Measurements from ENCODE around the gene DENND6B. TPM values are rescaled to one million over a fixed set of nuclear protein-coding genes. Genes with fewer than 3 reads are reported as not detected.
A peak's percentile ranks its signal among the peaks of the same experiment; 100 is the strongest.
"Not testable (repeated sequence)": the region's sequence is repeated elsewhere in the genome, so short reads cannot be mapped to it uniquely, and the experiment has no call there.

DENND6B gene
- total RNA-seq: 0.65 and 1.8 TPM in 2 replicates

GRCh38 chr22:50326956-50327710 is at the start of gene DENND6B:
Gene DENND6B (minus strand): TSS chr22:50327012. CDS start chr22:50326988, 24 bp downstream.
- DNase-seq (ENCODE audit: low read depth in 2 of 2): peak; percentile 80 to 87

DNA sequence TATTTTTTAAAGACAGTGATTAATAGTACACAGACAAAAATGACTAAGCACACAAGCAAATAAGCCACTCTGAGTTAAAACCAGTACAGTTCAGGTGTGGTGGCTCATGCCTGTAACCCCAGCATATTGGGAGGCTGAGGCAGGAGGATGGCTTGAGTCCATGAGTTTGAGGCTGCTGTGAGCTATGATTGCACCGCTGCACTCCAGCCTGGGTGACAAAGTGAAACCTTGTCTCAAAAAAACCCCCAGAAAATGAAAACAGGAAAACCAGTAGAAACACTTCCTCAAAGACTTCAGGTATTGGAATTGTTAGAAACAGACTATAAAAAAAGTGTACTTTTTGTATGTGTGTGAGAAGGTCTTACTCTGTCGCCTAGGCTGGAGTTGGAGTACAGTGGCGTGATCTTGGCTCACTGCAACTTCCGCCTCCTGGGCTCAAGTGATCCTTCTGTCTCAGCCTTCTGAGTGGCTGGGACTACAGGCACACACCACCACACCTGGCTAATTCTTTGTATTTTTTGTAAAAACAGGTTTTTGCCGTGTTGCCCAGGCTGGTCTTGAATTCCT is 49.4 kb upstream of the DENND6B start:
- DNase-seq (ENCODE audit: low read depth in 2 of 2): no peak

GRCh38 chr22:50371101-50371648 is 44.4 kb upstream of the DENND6B start:
- DNase-seq (ENCODE audit: low read depth in 2 of 2): no peak

DNA sequence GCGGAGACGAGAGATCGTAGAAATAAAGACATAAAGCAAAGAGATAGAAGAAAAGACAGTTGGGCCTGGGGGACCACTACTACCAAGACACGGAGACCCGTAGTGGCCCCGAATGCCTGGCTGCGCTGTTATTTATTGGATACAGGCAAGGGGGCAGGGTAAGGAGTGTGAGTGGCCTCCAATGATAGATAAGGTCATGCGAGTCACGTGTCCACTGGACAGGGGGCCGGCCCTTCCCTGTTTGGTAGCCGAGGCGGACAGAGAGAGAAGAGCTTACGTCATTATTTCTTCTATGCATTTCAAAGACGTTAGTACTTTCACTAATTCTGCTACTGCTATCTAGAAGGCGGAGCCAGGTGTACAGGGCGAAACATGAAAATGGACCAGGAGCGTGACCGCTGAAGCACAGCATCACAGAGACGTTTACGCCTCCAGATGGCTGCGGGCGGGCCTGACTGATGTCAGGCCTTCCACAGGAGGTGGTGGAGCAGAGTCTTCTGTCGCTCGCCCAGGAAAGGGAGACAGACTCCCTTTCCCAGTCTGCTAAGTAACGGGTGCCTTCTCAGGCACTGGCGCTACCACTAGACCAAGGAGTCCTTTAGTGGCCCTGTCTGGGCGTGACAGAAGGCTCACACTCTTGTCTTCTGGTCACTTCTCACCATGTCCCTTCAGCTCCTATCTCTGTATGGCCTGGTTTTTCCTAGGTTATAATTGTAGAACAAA is 41.1 kb upstream of the DENND6B start:
- no peak for DNase-seq (ENCODE audit: low read depth in 2 of 2)

- DNase-seq (ENCODE audit: low read depth in 2 of 2): not testable (repeated sequence)
These were observed 37.0 kb upstream of the DENND6B start for GRCh38 chr22:50363803-50364194.

DNA sequence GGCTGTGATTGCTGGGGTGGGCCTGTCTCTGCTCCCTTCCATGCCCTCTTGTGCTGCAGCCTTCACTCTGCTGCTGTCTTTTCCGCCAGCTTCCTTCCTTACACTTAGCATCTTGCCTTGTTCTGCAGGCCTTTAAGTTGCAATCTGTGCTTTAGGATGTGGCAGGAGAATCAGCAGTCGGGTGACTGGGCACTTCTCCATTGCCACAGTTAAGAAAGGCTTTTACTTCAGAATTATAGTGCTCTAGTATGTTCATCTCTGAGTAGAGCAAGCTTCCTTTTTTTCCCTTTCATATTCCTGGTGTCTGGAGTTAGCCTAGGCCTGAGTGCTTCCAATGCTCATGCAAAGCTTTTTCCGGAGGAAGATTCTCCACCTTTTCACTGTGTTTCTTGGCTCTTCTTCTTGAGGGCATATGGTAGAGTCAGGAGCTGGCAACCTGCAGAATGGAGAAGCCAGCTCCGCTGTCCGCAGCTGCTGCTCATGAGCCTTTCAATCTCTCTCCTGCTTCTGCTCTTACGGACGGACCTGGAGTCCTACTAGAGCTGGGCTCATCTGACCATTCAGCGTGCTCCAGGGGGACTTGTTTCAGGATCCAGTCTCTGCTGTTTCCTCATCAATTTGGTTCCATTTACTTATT is 36.5 kb upstream of the DENND6B start:
- no peak for DNase-seq (ENCODE audit: low read depth in 2 of 2)

DNA sequence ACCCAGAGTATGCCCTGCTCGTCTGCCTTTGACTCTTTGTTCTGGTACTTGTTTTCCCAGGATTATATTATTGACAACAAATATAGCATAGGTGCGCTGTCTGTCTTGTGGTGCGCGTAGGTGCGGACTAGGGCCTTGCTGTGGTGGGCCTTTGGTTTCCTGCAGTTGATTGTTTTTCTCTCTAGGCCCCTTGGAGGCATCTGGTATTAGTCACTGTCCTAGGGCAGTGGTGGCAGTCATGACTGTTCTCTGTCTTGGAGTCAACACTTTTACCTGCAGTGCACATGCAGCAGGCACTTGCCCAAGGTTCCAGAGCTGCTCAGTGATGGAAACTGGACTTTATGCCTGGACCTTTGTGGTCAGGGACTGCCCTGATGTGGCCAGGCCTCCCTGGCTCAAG is 34.9 kb upstream of the DENND6B start:
- DNase-seq (ENCODE audit: low read depth in 2 of 2): no peak

GRCh38 chr22:50361222-50361621 is 34.4 kb upstream of the DENND6B start:
- DNase-seq (ENCODE audit: low read depth in 2 of 2): no peak

DNA sequence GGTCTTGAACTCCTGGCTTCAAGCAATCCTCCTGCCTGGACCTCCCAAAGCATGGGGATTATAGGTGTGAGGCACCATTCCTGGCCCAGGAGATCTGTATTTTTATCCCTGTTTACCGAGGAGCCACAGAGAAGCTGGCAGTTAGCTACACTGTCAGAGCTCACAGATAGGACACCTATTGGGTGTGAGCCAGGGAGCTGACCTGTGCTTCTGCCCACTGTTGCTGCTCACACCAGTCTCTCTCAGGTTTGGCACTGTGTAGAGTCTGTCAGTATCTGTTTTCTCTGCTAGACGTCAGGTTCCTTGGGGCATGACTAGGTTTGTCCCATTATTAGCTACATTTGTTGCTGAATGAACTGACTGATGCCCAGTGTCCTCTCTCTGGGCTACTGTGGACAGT is 33.8 kb upstream of the DENND6B start:
- DNase-seq (ENCODE audit: low read depth in 2 of 2): no peak

DNA sequence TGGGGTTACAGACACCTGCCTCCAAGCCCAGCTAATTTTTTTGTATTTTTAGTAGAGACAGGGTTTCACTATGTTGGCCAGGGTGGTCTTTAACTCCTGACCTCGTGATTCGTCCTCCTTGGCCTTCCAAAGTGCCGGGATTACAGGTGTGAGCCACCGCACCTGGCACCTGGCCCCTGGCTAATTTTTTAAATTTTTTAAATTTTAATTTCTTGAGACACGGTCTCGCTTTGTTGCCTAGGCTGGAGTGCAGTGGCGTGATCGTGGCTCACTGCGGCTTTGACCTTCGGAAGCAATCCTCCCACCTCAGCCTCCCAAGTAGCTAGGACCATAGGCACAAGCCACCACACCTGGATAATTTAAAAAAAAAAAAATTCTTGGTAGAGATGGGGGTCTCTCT is 30.9 kb upstream of the DENND6B start:
- no peak for DNase-seq (ENCODE audit: low read depth in 2 of 2)

GRCh38 chr22:50357222-50357621 is 30.4 kb upstream of the DENND6B start:
- DNase-seq (ENCODE audit: low read depth in 2 of 2): no peak

GRCh38 chr22:50356186-50356585 is 29.4 kb upstream of the DENND6B start:
- DNase-seq (ENCODE audit: low read depth in 2 of 2): no peak

DNA sequence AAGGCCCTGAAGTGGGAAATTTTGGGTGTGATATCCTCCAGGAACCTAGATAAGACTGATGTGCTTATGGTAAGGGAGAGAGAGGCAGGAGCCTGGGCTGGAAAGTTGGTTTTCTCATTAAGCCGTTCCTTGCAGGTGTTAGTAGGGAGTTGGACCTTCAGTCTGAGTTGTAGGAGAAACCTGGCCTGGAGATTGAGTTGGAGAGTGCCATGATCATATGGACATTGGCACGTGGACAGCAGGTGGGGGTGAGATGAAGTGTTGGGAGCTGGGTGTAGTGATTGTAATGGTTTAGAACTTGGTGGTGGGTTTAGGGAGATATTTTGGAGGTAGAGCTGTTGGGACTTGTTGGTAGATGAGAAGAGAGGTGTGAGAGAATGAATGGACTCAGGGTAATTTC is 21.2 kb upstream of the DENND6B start:
- no peak for DNase-seq (ENCODE audit: low read depth in 2 of 2)

DNA sequence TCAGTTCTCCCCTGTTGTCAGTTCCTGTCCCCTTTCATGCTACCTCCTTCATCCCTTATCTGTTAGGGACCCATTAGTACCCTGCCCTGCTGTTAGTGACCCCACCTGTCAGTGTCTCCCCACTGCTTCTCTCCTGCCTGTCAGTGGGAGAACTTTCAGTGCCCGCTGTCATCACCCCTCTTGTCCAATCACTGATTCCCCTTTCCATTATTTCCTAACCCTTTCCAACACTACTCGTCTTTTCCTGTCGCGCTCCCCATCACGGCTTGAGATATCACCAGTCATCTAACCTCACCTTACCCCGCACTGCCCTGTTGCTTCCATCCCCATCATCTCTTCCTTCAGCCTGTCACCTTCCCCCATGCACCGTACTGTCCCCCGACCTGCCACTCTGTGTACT is 20.3 kb upstream of the DENND6B start:
- no peak for DNase-seq (ENCODE audit: low read depth in 2 of 2)

DNA sequence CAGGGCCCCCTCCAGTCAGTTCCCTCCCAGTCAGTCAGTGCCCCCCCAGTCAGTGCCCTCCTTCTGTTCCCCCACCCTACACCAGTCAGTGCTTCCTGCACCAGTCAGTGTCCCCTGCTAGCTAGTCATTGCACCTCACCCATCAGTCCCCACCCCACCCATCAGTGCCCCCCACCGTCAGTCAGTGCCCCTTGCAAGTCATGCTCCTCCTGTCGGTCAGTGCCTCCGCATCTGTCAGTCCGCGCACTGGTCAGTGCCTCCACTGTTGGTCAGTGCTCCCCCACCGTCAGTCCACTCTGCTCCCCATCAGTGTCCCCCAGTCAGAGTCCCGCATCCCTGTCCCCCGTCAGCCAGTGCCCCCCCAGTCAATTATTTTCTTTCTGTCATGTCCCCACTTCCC is 19.7 kb upstream of the DENND6B start:
- no peak for DNase-seq (ENCODE audit: low read depth in 2 of 2)

GRCh38 chr22:50343541-50343935 is 16.7 kb upstream of the DENND6B start:
- no peak for DNase-seq (ENCODE audit: low read depth in 2 of 2)

DNA sequence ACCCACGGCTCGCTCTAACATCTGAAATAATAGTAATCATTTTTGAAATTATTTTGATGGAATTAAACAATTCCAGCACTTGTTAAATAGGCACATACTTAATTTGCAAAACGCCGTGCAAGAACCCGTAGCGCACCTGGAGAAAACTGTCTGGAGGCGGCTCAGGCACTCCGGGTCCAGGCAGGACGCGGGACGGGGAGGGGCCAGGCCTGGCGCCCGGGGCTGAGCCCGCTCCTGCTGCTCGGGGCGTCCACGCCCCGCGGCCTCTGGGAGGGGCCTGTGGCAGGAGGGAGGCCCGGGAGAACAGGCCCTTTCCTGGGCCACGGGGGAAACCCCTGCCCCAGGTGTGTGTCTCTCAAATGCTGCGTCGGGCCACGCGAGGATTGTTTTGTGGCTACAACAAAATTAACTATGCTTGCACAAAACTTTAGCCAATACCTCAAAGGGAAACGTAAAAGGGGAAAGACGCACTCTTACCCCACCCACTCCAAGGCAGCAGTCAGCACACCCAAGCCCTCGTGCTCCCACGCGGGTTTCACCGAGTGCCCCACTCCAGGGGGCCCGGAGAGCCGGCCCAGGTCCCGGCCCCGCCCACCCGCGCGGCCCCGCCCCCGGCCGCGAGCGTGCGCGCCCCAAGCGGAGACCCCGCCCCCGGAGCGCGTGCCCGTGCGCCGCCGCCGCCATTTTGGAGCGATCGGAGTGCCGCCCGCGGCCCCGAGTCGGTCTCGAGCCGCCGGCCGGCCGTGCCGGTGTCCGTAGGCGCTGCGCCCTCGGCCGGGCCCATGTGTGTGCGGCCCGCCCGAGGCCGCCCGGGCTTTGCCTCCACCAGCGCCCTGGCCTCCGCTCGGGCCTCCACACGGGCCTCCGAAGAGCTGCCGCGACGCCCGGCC is 16.1 kb upstream of the DENND6B start, which contains the start of gene PPP6R2:
Gene PPP6R2, plus strand, starts transcription at position 677 of the 890 bp plus-strand sequence. CDS start 50,582 bp downstream, outside the sequence.
- DNase-seq (ENCODE audit: low read depth in 2 of 2): peak; percentile 69 to 81

- DNase-seq (ENCODE audit: low read depth in 2 of 2): peak; percentile 84 to 90
These were observed 15.3 kb upstream of the DENND6B start for GRCh38 chr22:50341977-50342650.

DNA sequence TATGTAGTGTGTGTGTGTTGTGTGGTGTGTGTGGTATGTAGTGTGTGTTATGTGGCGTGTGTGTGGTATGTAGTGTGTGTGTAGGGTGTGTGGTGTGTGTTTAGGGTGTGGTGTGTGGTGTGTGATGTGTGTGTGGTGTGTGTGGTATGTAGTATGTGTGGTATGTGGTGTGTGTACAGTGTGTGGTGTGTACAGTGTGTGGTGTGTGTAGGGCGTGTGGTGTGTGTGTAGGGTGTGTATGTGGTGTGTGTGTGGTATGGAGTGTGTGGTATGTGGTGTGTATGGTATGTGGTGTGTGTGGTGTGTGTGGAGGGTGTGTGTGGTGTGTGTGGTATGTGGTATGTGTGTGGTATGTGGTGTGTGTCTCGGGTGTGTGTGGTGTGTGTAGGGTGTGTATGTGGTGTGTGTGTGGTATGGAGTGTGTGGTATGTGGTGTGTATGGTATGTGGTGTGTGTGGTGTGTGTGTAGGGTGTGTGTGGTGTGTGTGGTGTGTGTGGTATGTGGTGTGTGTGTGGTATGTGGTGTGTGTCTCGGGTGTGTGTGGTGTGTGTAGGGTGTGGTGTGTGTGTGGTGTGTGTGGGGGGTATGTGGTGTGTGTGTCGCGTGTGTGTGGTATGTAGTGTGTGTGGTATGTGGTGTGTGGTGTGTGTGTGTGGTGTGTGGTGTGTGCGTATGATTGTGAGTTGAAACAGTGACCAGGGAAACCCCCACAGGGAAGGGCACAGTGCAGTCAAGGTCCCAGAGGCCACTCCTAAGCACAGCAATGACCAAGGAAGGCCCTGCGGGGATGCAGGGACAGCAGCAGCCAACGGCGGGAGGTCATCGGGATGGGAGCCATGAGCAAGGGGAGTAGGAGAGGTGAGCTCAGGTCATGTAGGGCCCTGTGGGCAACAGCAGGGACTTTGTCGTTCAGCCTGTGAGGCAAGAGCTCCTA is 13.4 kb upstream of the DENND6B start:
- no peak for DNase-seq (ENCODE audit: low read depth in 2 of 2)

Data from lung microvascular endothelial cell (primary cell).